K562 (cell line): ENCODE data around the gene SPATS2. TPM values are rescaled to one million over a fixed set of nuclear protein-coding genes. Genes with fewer than 3 reads are reported as not detected.

Experiments
- FOXK2 ChIP-seq, 2 experiments: fragments of 450-650 bp; IDR thresholded peaks in 1 of 2; conservative IDR thresholded peaks in 1 of 2; 2 replicates each; pipeline ENCODE4 v1.6.1; 2016; ENCODE audit warnings: low read depth in 2 of 2, mild to moderate bottlenecking in 1 of 2
- GATA2 ChIP-seq: sonication (generic); formaldehyde crosslinking; IDR thresholded peaks from 2 replicates; pipeline ENCODE4 v1.4.0; 2020; ENCODE audit warnings: mild to moderate bottlenecking, missing genetic modification reagents
- GATAD2B ChIP-seq: fragments of 450-650 bp; IDR thresholded peaks from 2 replicates; pipeline ENCODE4 v1.6.1; 2017; ENCODE audit warnings: mild to moderate bottlenecking, borderline replicate concordance
- GTF2B ChIP-seq: IDR thresholded peaks from 2 replicates; pipeline ENCODE4 v1.6.1; 2011; ENCODE audit not compliant: insufficient read length; ENCODE audit errors: extremely low read depth
- HDAC2 ChIP-seq: fragments of 450-650 bp; IDR thresholded peaks from 2 replicates; pipeline ENCODE4 v1.6.1; 2016; ENCODE audit warnings: mild to moderate bottlenecking
- HDAC8 ChIP-seq: fragments of 450-650 bp; IDR thresholded peaks from 2 replicates; pipeline ENCODE4 v1.6.1; 2016; ENCODE audit warnings: mild to moderate bottlenecking, missing genetic modification characterization, moderate library complexity, missing compliant biosample characterization
- HSF4 ChIP-seq: fragments of 250-450 bp; sonication (Bioruptor Pico); IDR thresholded peaks from 2 replicates; pipeline ENCODE4 v2.1.2; 2022; ENCODE audit warnings: mild to moderate bottlenecking, moderate library complexity, borderline replicate concordance
- KLF13 ChIP-seq: fragments of 450-650 bp; IDR thresholded peaks from 2 replicates; pipeline ENCODE4 v1.6.1; 2016; ENCODE audit warnings: missing genetic modification characterization, low read depth, mild to moderate bottlenecking, missing compliant biosample characterization, moderate library complexity, borderline replicate concordance
- MED1 ChIP-seq: sonication (generic); formaldehyde crosslinking; IDR thresholded peaks from 2 replicates; pipeline ENCODE4 v1.8.1; 2023; ENCODE audit warnings: missing genetic modification reagents, borderline replicate concordance
- MXI1 ChIP-seq: IDR thresholded peaks from 2 replicates; pipeline ENCODE4 v1.6.1; 2011; ENCODE audit warnings: low read depth, mild to moderate bottlenecking, improper control_type of control experiment, low read length
- NFIC ChIP-seq: fragments of 450-650 bp; IDR thresholded peaks from 2 replicates; pipeline ENCODE4 v1.6.1; 2017; ENCODE audit warnings: mild to moderate bottlenecking, inconsistent platforms
- THAP12 ChIP-seq: fragments of 250-450 bp; sonication (Bioruptor Pico); IDR thresholded peaks from 2 replicates; pipeline ENCODE4 v1.9.0; 2021; ENCODE audit warnings: mild to moderate bottlenecking, inconsistent platforms
- TRIM24 ChIP-seq, 2 experiments: fragments of 450-650 bp; IDR thresholded peaks; 2 replicates each; pipeline ENCODE4 v1.6.1; 2016
- TRIM28 ChIP-seq: fragments of 450-650 bp; IDR thresholded peaks from 2 replicates; pipeline ENCODE4 v1.6.1; 2017
- ZBTB11 ChIP-seq, 3 experiments: fragments of 200-800 bp in 1 of 3; fragments of 250-450 bp in 1 of 3; fragments of 450-650 bp in 1 of 3; sonication (Bioruptor Pico) in 1 of 3; sonication (Bioruptor generic) in 1 of 3; formaldehyde crosslinking in 1 of 3; IDR thresholded peaks; 2 replicates each; pipeline versions ENCODE4 v1.6.1 to v1.8.0; 2016 to 2022; ENCODE audit warnings: mild to moderate bottlenecking in 2 of 3, missing genetic modification characterization in 2 of 3, missing compliant biosample characterization in 1 of 3, moderate library complexity in 1 of 3
- ZBTB9 ChIP-seq: fragments of 450-650 bp; formaldehyde crosslinking; IDR thresholded peaks from 2 replicates; pipeline ENCODE4 v1.4.0; 2020; ENCODE audit warnings: mild to moderate bottlenecking, moderate library complexity
- ZNF174 ChIP-seq: fragments of 250-450 bp; sonication (Bioruptor Pico); IDR thresholded peaks from 2 replicates; pipeline ENCODE4 v1.4.0; 2020; ENCODE audit warnings: mild to moderate bottlenecking
- ZNF197 ChIP-seq: fragments of 200-800 bp; sonication (Bioruptor generic); IDR thresholded peaks from 2 replicates; pipeline ENCODE4 v1.6.1; 2016; ENCODE audit warnings: low read depth, missing genetic modification characterization, missing compliant biosample characterization
- polyA plus RNA-seq, 8 experiments: library from polyadenylated mRNA; depleted of rRNA in 4 of 8; stranded (reverse) in 5 of 8; unstranded in 3 of 8; fragments of >200 nt; fragmentation: Nextera tagmentation in 2 of 8; fragmentation: Illumina TruSeq in 1 of 8; extraction: Ambion mirVana in 2 of 8; extraction: Trizol in 1 of 8; gene quantifications; 2 replicates each; pipeline versions ENCODE4 v1.2.1 to v1.2.3, GENCODE V29; 2011 to 2014; ENCODE audit warnings: inconsistent platforms in 1 of 8, missing spikeins in 1 of 8
- total RNA-seq, 7 experiments: library from RNA; depleted of rRNA in 6 of 7; stranded (reverse); fragments of >200 nt in 6 of 7; fragmentation: Illumina TruSeq in 2 of 7; extraction: Trizol in 2 of 7; gene quantifications; 2 replicates each; pipeline versions ENCODE4 v1.2.1 to v1.2.3, GENCODE V29; 2011 to 2021; ENCODE audit warnings: low replicate concordance in 1 of 7

SPATS2 gene
- total and polyA plus RNA-seq, 9 of the 15 experiments (the other 6 are each of a cell fraction or from before 2014, with no cell fraction given): 5.4 to 48.2 (median 17.5) TPM

- TF ChIP-seq GATA2 (CRISPR knock-in tag) (no peak), GATAD2B (peak; percentile 36; the same call in 1 of the 2 replicates), KLF13 (tag) (0 out of 2 replicates have a peak, but pooled peaks have one; percentile 11), MED1 (CRISPR knock-in tag) (no peak), ZBTB9 (CRISPR knock-in tag) (no peak), HSF4 (CRISPR knock-in tag) (no peak), TRIM28 (no peak), ZNF197 (peak; percentile 77; the same call in 1 of the 2 replicates), ZBTB11 (CRISPR knock-in tag; IDR thresholded peaks at IDR 0.05) (peak in 1 of 3 experiments; percentile 76; a peak in 1 of 6 replicates), HDAC8 (0 out of 2 replicates have a peak, but pooled peaks have one; percentile 60), ZNF174 (CRISPR knock-in tag) (no peak), HDAC2 (no peak), FOXK2 (conservative IDR thresholded peaks at IDR 0.05 in 1 of 2, IDR thresholded peaks at IDR 0.05 in 1 of 2; ENCODE audit: low read depth in 2 of 2) (no peak), THAP12 (CRISPR knock-in tag) (peak; percentile 71), MXI1 (no peak), GTF2B (peak; percentile 28), NFIC (peak; percentile 37; the same call in 1 of the 2 replicates), TRIM24 (IDR thresholded peaks at IDR 0.05) (no peak)
These were observed 446 bp upstream of the SPATS2 start (continued) for GRCh38 chr12:49366652-49367380.
